ENCODE measurements around the gene SLC25A33. TPM values are rescaled to one million over a fixed set of nuclear protein-coding genes. Genes with fewer than 3 reads are reported as not detected.

Gene SLC25A33
- total and polyA plus RNA-seq, 2 donors (not counting 1 experiment from before 2014, with no cell fraction given) = 2.3 to 5.0 TPM

DNA sequence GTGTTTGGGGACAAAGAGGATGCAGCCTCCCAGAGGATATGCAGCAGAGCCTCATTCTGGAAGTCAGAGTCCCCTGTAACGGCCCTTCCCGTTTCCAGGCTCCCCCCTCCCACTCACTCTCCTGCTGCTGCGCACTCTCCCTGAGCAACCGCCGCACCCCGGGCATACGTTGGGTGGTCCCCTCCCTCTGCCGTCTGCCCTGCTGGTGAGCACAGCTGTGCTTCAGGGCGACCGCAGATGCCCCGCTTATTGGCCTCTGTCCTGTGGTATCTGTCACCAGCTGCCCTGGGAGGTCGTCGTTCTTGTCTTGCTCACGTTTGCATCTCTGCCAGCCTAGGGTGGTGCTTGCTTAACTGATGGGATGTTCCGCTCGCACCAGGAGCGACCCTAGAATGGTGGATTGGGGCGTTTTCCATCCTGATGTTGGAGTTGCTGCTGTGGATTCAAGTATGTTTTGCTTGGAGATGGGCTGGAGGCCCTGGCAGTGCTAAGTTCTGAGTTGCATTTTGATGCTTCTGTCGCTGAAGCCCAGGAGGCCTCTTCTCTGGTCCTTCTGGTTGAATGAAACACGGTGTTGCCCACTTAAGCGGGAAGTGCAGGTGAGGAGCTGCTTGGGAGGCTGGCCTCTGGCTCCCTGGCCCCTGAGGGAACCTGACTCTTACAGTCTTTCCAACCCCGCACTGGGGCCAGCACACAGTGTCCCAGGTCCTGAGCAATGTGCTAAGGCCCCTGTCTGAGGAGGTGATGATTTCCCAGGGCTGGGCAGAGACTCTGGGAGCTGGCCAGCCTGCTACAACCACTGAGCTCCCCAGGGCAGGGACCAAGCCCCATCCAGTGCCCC is 52.6 kb downstream of the SLC25A33 start:
- CTCF ChIA-PET = interaction anchor here (0.5 to 1.4 kb wide), 3 partner anchors 23 to 451 kb away, joined by 4 to 5 read pairs (median 5); no protein-coding TSS in a partner anchor
- Histone ChIP-seq H2AFZ (ENCODE audit: insufficient read depth, low read depth, low read length, poor library complexity, severe bottlenecking) (no peak overlapping the region), H3K27ac (ENCODE audit: low read length in 2 of 2) (no peak overlapping the region), H3K4me3 (ENCODE audit: control extremely low read depth in 1 of 5, extremely low read depth in 1 of 5, insufficient read depth in 1 of 5, low read depth in 2 of 5, low read length in 4 of 5) (no peak overlapping the region), H3K36me3 (replicated peaks in 1 of 2; ENCODE audit: control extremely low read depth in 1 of 2, control insufficient read depth in 1 of 2, extremely low read depth in 1 of 2, insufficient read depth in 2 of 2, low read length in 1 of 2) (no peaks in the 10 kb centered on the region), H3K4me1 (ENCODE audit: control insufficient read depth in 2 of 2, insufficient read depth in 2 of 2, low read length in 2 of 2) (peaks cover 34 to 45% of the 10 kb centered on the region in 2 donors), H3K9ac (ENCODE audit: low read length) (no peak overlapping the region), H3K79me2 (ENCODE audit: control insufficient read depth, insufficient read depth, low read length) (peaks cover 60% of the 10 kb centered on the region), H3K4me2 (replicated peaks; ENCODE audit: low read depth, low read length, poor library complexity, severe bottlenecking) (peak overlapping the region; percentile 97), H4K20me1 (ENCODE audit: control insufficient read depth, insufficient read depth, low read length, poor library complexity, severe bottlenecking) (peaks cover 34% of the 10 kb centered on the region), H3K9me3 (ENCODE audit: control extremely low read depth in 1 of 3, control insufficient read depth in 2 of 3, insufficient read depth in 1 of 3, low read length in 2 of 3) (no peaks in the 10 kb centered on the region), H3K27me3 (replicated peaks in 1 of 4; ENCODE audit: control extremely low read depth in 1 of 4, control insufficient read depth in 3 of 4, insufficient read depth in 4 of 4, low read length in 3 of 4) (no peaks in the 10 kb centered on the region)
- peaks cover 39% of the 10 kb centered on the region for H3K4me1 Mint-ChIP-seq
- H3K27ac Mint-ChIP-seq = no peak overlapping the region
- WGBS (ENCODE audit: insufficient coverage) = 84% methylated on average over 22 of the region's 22 CpGs
- no peaks in the 10 kb centered on the region for H3K27me3 Mint-ChIP-seq
- TF ChIP-seq CTCF (IDR thresholded peaks at IDR 0.05) (no peak), EZH2 (IDR thresholded peaks at IDR 0.05; ENCODE audit: borderline replicate concordance, insufficient read depth, low read depth, low read length, poor library complexity, severe bottlenecking) (no peak)
- no peaks in the 10 kb centered on the region for H3K9me3 Mint-ChIP-seq (ENCODE audit: insufficient read depth)
- POLR2A ChIA-PET = no interaction called here
- ATAC-seq (ENCODE audit: low read depth) = no peak
- intact Hi-C loops (cut with micrococcal nuclease) = no loop called here
- no peak overlapping the region for H3K4me3 Mint-ChIP-seq
- no peak for DNase-seq

GRCh38 chr1:9592510-9593075 is 53.3 kb downstream of the SLC25A33 start:
- Mint-ChIP-seq H3K4me3 (no peak overlapping the region), H3K27ac (no peak overlapping the region), H3K4me1 (peaks cover 39% of the 10 kb centered on the region), H3K9me3 (ENCODE audit: insufficient read depth) (no peaks in the 10 kb centered on the region), H3K27me3 (no peaks in the 10 kb centered on the region)
- ChIA-PET CTCF (interaction anchor here (0.5 to 1.4 kb wide), 2 partner anchors 23 to 452 kb away, joined by 4 to 5 read pairs; no protein-coding TSS in a partner anchor), POLR2A (no interaction called here)
- Histone ChIP-seq H3K9ac (ENCODE audit: low read length) (no peak overlapping the region), H3K36me3 (replicated peaks in 1 of 2; ENCODE audit: control extremely low read depth in 1 of 2, control insufficient read depth in 1 of 2, extremely low read depth in 1 of 2, insufficient read depth in 2 of 2, low read length in 1 of 2) (peaks cover 0 to 3% of the 10 kb centered on the region in 2 experiments), H3K9me3 (ENCODE audit: control extremely low read depth in 1 of 3, control insufficient read depth in 2 of 3, insufficient read depth in 1 of 3, low read length in 2 of 3) (no peaks in the 10 kb centered on the region), H4K20me1 (ENCODE audit: control insufficient read depth, insufficient read depth, low read length, poor library complexity, severe bottlenecking) (peaks cover 34% of the 10 kb centered on the region), H3K4me1 (ENCODE audit: control insufficient read depth in 2 of 2, insufficient read depth in 2 of 2, low read length in 2 of 2) (peaks cover 34 to 45% of the 10 kb centered on the region in 2 donors), H3K27me3 (replicated peaks in 1 of 4; ENCODE audit: control extremely low read depth in 1 of 4, control insufficient read depth in 3 of 4, insufficient read depth in 4 of 4, low read length in 3 of 4) (no peaks in the 10 kb centered on the region), H3K27ac (ENCODE audit: low read length in 2 of 2) (no peak overlapping the region), H3K4me3 (ENCODE audit: control extremely low read depth in 1 of 5, extremely low read depth in 1 of 5, insufficient read depth in 1 of 5, low read depth in 2 of 5, low read length in 4 of 5) (no peak overlapping the region), H3K4me2 (replicated peaks; ENCODE audit: low read depth, low read length, poor library complexity, severe bottlenecking) (peak overlapping the region; percentile 48), H3K79me2 (ENCODE audit: control insufficient read depth, insufficient read depth, low read length) (peaks cover 60% of the 10 kb centered on the region), H2AFZ (ENCODE audit: insufficient read depth, low read depth, low read length, poor library complexity, severe bottlenecking) (no peak overlapping the region)
- no peak for TF ChIP-seq EZH2 (IDR thresholded peaks at IDR 0.05; ENCODE audit: borderline replicate concordance, insufficient read depth, low read depth, low read length, poor library complexity, severe bottlenecking)
- TF ChIP-seq CTCF (IDR thresholded peaks at IDR 0.05) = no peak
- WGBS (ENCODE audit: insufficient coverage) = 89% methylated on average over 8 of the region's 16 CpGs
- intact Hi-C loops (cut with micrococcal nuclease) = no loop called here
- no peak for ATAC-seq (ENCODE audit: low read depth)
- DNase-seq = no peak

All from B cell (primary cell).